Adipocyte (in vitro differentiated cells): ENCODE results near the gene GTSF1L.

ENCODE experiments used
- DNase-seq: peaks from one replicate; pipeline ENCODE4 v3.0.0-alpha.2; 2015; ENCODE audit warnings: low read depth
- H3K27me3 ChIP-seq: replicated peaks from 2 replicates; pipeline ENCODE4 v1.7.0; 2013; ENCODE audit warnings: mild to moderate bottlenecking, low read length, moderate library complexity; ENCODE audit not compliant: control insufficient read depth, insufficient read depth
- H3K36me3 ChIP-seq: 2 replicates; pipeline ENCODE4 v1.7.0; 2013; ENCODE audit warnings: low read length, mild to moderate bottlenecking, moderate library complexity; ENCODE audit not compliant: control insufficient read depth, insufficient read depth, severe bottlenecking
- H3K4me1 ChIP-seq: 2 replicates; pipeline ENCODE4 v1.7.0; 2013; ENCODE audit warnings: mild to moderate bottlenecking, low read length, moderate library complexity; ENCODE audit not compliant: control insufficient read depth, insufficient read depth
- H3K4me3 ChIP-seq: 2 replicates; pipeline ENCODE4 v1.7.0; 2013; ENCODE audit warnings: mild to moderate bottlenecking, low read length, moderate library complexity
- H3K9ac ChIP-seq: 2 replicates; pipeline ENCODE4 v1.7.0; 2013; ENCODE audit warnings: mild to moderate bottlenecking, low read length, moderate library complexity
- H3K9me3 ChIP-seq: 2 replicates; pipeline ENCODE4 v1.7.0; 2013; ENCODE audit warnings: mild to moderate bottlenecking, low read length, moderate library complexity; ENCODE audit not compliant: control insufficient read depth

GTSF1L gene

DNA sequence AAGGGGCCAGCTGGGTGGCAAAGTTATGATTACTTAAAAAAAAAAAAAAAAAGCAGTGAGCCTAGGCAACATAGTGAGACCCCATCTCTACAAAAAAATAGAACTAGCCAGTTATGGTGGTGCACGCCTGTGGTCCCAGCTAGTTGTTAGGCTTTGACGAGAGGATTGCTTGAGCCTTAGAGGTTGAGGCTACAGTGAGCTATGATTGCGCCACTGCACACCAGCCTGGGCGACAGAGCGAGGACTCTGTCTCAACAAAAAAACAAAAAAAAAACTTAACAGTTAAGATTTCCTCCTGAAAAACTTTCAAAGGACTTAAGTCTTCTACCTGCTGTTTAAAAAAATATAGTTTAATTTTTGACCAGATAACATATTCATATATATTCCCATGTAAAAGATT is 2.4 kb downstream of the GTSF1L start:
- Histone ChIP-seq H3K9ac (no peak overlapping the region), H3K9me3 (peaks cover 6% of the 10 kb centered on the region), H3K27me3 (peaks cover 5% of the 10 kb centered on the region), H3K4me1 (peaks cover 16% of the 10 kb centered on the region), H3K36me3 (no peaks in the 10 kb centered on the region), H3K4me3 (no peak overlapping the region)
- no peak for DNase-seq

DNA sequence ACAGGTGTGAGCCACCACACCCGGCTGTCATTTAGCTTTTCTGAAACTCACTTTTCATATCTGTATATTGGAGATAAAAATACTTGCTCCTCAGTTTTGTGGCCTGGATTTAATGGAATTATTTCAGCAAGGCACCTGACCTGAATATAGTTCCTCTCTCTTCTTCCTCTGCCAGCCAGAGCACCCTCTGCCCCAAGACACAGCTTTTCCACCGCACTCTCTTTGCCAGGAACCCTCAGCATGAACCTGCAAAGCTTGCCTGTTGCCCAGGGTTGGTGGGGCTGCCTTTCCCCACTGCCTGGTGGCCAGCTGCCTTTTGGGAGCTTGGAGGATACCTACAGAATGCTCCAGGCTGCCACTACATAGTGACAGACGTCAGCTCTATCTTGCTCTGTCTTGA is 3.1 kb downstream of the GTSF1L start:
- Histone ChIP-seq H3K9me3 (peaks cover 6% of the 10 kb centered on the region), H3K9ac (no peak overlapping the region), H3K4me3 (no peak overlapping the region), H3K27me3 (peaks cover 5% of the 10 kb centered on the region), H3K4me1 (peaks cover 16% of the 10 kb centered on the region), H3K36me3 (no peaks in the 10 kb centered on the region)
- no peak for DNase-seq

DNA sequence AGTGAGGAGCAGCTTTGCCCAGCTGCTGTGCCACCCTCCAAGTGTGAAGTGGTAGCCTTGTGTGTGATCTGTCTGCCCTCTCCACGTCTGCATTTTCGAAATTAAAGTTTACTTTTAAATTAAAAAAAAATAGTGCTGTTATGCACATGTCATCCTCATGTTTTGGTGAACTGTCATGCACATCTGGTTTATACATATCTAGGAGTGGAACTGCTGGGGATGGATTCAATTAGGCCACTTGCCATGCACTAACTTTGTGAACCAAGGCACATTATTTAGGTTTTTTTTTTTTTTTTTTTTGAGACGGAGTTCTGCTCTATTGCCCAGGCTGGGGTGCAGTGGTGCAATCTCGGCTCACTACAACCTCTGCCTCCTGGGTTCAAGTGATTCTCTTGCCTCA is 3.6 kb downstream of the GTSF1L start:
- H3K36me3 ChIP-seq: no peaks in the 10 kb centered on the region
- peaks cover 6% of the 10 kb centered on the region for H3K9me3 ChIP-seq
- H3K9ac ChIP-seq: no peak overlapping the region
- H3K4me3 ChIP-seq: no peak overlapping the region
- no peak for DNase-seq
- peaks cover 5% of the 10 kb centered on the region for H3K27me3 ChIP-seq
- peaks cover 16% of the 10 kb centered on the region for H3K4me1 ChIP-seq

DNA sequence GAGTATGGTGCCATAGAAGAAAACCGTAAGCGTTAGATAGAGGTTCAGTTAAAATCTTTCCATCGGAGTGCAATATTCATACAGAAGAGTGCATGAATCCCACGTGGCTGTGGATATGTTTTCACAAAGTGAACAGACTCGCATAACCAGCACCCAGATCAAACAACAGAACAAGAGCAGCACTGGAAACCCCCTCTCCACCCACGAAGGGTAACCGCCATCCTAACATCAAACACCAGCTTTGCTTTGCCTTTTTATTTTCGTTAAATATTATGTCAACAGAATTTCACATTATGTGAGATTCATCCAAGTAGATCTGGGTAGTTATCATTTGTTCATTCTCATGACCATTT is 4.7 kb downstream of the GTSF1L start:
- peaks cover 16% of the 10 kb centered on the region for H3K4me1 ChIP-seq
- no peaks in the 10 kb centered on the region for H3K36me3 ChIP-seq
- no peak overlapping the region for H3K9ac ChIP-seq
- peaks cover 6% of the 10 kb centered on the region for H3K9me3 ChIP-seq
- H3K27me3 ChIP-seq: peaks cover 5% of the 10 kb centered on the region
- no peak overlapping the region for H3K4me3 ChIP-seq
- DNase-seq: no peak

DNA sequence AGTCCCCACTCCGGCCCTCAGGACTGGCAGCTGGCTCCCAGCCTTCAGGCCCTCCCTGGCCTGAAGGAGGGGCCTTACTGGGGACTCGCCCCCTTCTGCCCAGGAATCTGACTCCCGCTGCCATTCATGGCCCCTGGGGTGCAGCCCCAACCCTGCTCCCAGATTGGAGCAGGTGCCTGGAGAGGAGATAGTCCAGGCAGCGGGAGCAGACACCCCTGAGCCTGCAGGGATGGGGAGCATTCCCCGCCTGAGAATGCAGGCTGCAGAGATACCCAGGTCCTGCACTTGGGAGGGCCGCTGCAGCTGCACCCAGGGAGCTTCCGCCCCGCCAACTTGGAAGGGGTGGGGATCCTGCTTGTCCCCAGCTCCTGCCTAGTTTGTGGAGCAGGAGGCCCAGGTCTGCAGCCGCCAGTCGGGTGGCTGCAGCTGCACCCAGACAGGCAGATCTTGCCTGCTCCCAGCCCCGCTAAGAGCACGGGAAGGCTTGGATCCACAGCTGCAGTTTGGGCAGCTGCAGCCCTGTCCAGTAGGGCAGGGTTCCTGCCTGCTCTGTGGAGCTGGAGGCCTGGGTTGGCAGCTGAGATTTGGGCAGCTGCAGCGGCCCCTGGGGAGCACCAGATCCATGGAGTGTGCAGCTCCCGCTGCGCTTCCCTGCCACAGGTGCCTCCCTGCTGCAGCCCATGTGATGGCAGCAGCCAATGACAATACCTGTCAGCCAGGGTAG is 5.2 kb downstream of the GTSF1L start:
- DNase-seq: no peak
- no peak overlapping the region for H3K9ac ChIP-seq

DNA sequence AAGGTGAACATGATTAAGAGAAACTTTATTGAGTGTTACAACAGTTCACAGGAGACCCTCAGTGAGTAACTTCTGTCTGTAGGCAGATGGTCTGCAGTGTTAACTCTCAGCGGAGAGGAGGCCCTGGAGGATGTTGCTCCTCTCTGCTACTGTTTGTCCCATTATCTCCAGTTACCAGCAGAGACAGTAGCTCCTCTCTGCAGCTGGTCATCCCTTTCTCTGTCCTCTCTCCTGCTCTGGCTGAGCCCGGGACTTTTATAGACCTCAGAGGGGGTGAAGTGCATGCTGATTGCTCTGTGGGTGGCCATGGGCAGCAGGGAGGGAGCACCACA is 5.7 kb downstream of the GTSF1L start:
- peaks cover 13% of the 10 kb centered on the region for H3K4me1 ChIP-seq
- H3K9ac ChIP-seq: no peak overlapping the region
- no peak overlapping the region for H3K4me3 ChIP-seq
- no peaks in the 10 kb centered on the region for H3K36me3 ChIP-seq
- peaks cover 6% of the 10 kb centered on the region for H3K9me3 ChIP-seq
- peaks cover 5% of the 10 kb centered on the region for H3K27me3 ChIP-seq
- DNase-seq: no peak

More for the DNA sequence above, 5.2 kb downstream of the GTSF1L start:
- no peak overlapping the region for H3K4me3 ChIP-seq
- H3K9me3 ChIP-seq: peaks cover 6% of the 10 kb centered on the region
- peaks cover 5% of the 10 kb centered on the region for H3K27me3 ChIP-seq
- H3K36me3 ChIP-seq: no peaks in the 10 kb centered on the region
- peaks cover 16% of the 10 kb centered on the region for H3K4me1 ChIP-seq

DNA sequence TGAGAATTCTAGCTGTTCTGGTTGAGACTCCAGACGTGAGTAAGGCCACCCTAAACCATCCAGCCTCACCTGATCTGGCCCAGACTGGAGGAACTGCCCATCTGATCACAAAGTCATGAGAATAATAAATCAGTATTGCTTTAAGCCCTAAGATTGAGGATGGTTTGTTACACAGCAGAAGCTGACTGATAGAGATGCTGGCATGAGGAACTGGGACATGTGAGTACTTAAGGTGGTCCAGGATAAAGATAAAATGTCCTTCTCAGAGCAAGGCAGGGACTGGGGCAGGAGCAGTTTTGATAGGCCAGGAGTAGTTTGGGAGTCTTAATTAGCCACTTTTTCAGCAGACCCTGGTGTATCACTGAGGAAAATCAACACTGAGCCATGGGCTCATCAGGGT is 6.8 kb downstream of the GTSF1L start:
- H3K36me3 ChIP-seq: no peaks in the 10 kb centered on the region

DNA sequence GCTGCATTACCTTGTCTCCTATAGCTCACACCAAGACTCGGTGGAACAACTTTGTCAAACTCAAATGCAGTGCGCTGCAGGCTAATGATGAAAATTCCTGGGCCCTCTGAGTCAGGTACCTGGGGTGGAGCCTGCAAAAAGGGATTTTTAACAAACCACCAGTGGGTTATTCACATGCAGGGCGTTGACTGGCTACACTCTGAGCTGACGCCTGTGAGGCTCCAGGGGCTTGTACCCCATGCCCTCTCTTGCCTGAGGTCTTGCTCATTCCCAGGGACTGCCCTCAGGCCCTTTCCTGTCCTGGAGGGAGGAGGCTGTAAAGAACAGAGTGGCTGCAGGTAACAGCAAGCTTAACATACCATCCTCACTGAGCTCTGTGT is 9.2 kb downstream of the GTSF1L start:
- H3K4me3 ChIP-seq: no peak overlapping the region
- no peak for DNase-seq
- peaks cover 6% of the 10 kb centered on the region for H3K9me3 ChIP-seq
- no peaks in the 10 kb centered on the region for H3K36me3 ChIP-seq
- H3K9ac ChIP-seq: no peak overlapping the region
- no peaks in the 10 kb centered on the region for H3K4me1 ChIP-seq
- H3K27me3 ChIP-seq: peaks cover 5% of the 10 kb centered on the region

More for the DNA sequence above, 6.8 kb downstream of the GTSF1L start:
- no peak for DNase-seq
- no peak overlapping the region for H3K4me3 ChIP-seq
- peaks cover 6% of the 10 kb centered on the region for H3K9me3 ChIP-seq
- peaks cover 3% of the 10 kb centered on the region for H3K4me1 ChIP-seq
- no peak overlapping the region for H3K9ac ChIP-seq
- H3K27me3 ChIP-seq: peaks cover 5% of the 10 kb centered on the region

DNA sequence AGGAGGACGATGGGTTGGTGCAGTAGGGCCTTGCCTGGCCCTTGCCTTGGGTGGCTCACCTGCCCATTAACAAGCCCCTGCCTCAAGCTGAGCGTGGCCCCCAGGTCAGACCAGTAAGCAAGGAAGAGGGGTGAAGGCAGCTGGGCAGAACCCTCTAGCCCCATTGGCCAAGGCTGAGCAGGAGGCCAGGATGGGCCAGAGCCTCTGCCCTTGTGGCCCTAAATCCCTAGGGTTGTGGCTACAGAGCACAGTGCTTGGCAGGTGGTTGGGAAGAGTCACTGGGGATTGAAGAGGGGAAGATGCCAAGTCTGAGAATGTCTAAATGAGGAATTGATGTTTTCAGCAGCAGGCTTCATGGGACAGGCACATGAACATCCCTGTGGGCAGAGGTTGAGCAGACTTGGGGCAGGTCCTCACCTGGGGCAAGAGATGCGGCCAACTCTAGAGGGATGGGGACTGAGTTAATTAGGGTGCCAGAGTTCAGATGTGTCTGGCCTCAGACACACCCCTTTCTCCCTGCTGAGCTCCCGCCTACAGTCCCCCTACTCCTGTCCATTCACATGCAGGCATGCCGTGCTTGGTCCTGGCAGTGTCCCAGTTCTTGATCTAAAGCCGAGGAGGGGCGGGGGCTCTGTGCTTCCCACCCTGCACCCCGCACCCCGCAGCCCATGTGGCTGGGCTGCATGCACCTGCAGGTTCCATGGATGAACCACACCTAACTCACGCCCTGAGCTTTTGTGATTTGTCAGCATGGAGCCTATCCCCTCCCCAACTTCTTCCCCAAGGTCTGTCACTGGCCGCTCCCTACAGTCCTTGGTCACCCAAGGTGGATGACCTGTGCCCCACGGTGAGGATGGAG is 9.8 kb downstream of the GTSF1L start:
- no peaks in the 10 kb centered on the region for H3K4me1 ChIP-seq
- H3K9ac ChIP-seq: no peak overlapping the region
- DNase-seq: no peak
- no peaks in the 10 kb centered on the region for H3K36me3 ChIP-seq
- peaks cover 5% of the 10 kb centered on the region for H3K27me3 ChIP-seq
- H3K9me3 ChIP-seq: peaks cover 6% of the 10 kb centered on the region
- H3K4me3 ChIP-seq: no peak overlapping the region

DNA sequence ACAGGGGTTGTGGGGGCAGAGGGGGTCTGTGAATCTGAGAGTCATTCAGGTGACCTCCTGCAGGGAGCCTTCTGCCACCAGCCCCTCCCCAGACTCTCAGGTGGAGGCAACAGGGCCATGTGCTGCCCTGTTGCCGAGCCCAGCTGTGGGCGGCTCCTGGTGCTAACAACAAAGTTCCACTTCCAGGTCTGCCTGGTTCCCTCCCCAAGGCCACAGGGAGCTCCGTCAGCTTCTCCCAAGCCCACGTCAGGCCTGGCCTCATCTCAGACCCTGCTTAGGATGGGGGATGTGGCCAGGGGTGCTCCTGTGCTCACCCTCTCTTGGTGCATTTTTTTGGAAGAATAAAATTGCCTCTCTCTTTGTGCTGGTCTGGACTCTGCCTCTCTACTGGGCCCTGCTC is 10.7 kb downstream of the GTSF1L start:
- Histone ChIP-seq H3K36me3 (no peaks in the 10 kb centered on the region), H3K9ac (no peak overlapping the region), H3K9me3 (peaks cover 6% of the 10 kb centered on the region), H3K27me3 (peaks cover 5% of the 10 kb centered on the region), H3K4me1 (no peaks in the 10 kb centered on the region), H3K4me3 (no peak overlapping the region)
- DNase-seq: no peak

DNA sequence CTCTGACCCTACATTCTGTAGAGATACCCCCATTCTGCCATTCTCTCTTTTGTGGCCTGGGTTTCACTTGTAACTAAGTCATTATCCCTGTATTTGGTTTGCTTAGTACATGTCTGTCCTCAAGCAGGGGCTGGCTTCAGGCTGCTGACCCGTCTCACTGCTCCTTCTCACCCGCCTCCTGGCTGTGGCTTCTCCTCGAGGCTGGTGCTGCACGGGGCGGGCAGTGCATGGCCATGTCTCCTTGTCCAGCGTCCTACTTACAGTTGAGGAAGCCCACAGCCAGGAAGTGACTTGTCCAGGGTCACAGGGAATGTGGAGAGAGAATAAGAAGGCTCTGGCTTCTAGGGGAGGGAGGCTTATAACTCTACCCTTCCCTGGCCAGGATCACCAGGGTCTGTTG is 11.3 kb downstream of the GTSF1L start:
- no peaks in the 10 kb centered on the region for H3K4me1 ChIP-seq
- H3K9me3 ChIP-seq: peaks cover 6% of the 10 kb centered on the region
- DNase-seq: no peak
- no peaks in the 10 kb centered on the region for H3K36me3 ChIP-seq
- H3K9ac ChIP-seq: no peak overlapping the region
- peaks cover 4% of the 10 kb centered on the region for H3K27me3 ChIP-seq
- H3K4me3 ChIP-seq: no peak overlapping the region
